ENCODE measurements around the gene KRCC1.

DNA sequence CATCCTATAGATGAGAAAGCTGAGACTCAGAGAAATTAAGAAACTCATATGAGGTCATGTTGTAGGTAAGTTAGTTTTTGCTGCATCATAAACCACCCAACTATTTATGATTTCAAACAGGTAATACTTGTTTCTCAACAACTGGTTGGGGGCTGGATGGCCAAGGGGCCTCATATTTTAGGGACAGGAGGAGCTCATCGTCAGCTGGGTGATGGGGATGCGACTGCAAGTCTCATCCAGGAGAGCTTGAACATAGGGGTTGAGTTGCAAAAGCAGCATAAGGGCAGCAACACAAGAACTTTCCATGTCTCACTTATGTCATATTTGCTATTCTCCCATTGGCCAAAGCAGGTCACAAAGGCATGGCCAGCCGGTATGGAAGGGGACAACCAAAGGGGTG, 35.6 kb downstream of the KRCC1 start:
- TF ChIP-seq EP300 (IDR thresholded peaks at IDR 0.05) (no peak), POLR2A (IDR thresholded peaks at IDR 0.05) (no peak)
- TF ChIP-seq, protein P1, sequence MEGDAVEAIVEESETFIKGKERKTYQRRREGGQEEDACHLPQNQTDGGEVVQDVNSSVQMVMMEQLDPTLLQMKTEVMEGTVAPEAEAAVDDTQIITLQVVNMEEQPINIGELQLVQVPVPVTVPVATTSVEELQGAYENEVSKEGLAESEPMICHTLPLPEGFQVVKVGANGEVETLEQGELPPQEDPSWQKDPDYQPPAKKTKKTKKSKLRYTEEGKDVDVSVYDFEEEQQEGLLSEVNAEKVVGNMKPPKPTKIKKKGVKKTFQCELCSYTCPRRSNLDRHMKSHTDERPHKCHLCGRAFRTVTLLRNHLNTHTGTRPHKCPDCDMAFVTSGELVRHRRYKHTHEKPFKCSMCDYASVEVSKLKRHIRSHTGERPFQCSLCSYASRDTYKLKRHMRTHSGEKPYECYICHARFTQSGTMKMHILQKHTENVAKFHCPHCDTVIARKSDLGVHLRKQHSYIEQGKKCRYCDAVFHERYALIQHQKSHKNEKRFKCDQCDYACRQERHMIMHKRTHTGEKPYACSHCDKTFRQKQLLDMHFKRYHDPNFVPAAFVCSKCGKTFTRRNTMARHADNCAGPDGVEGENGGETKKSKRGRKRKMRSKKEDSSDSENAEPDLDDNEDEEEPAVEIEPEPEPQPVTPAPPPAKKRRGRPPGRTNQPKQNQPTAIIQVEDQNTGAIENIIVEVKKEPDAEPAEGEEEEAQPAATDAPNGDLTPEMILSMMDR (IDR thresholded peaks at IDR 0.05) = no peak

Measured in stomach (tissue), 4 donors.